K562 (cell line): ENCODE measurements around the gene GFOD1. TPM values are rescaled to one million over a fixed set of nuclear protein-coding genes. Genes with fewer than 3 reads are reported as not detected.

ENCODE experiments used
- ARID1B ChIP-seq: fragments of 450-650 bp; IDR thresholded peaks from 2 replicates; pipeline ENCODE4 v1.6.1; 2016; ENCODE audit warnings: antibody characterized with exemption, mild to moderate bottlenecking, inconsistent platforms
- CBFA2T2 ChIP-seq: fragments of 450-650 bp; conservative IDR thresholded peaks from 2 replicates; pipeline ENCODE4 v1.6.1; 2017; ENCODE audit warnings: mild to moderate bottlenecking
- CCNT2 ChIP-seq: IDR thresholded peaks from 2 replicates; pipeline ENCODE4 v1.6.1; 2011; ENCODE audit warnings: borderline replicate concordance, low read depth, mild to moderate bottlenecking, moderate library complexity, mixed read lengths, low read length; ENCODE audit not compliant: insufficient read length; ENCODE audit errors: extremely low read depth
- CTBP1 ChIP-seq: fragments of 450-650 bp; IDR thresholded peaks from 2 replicates; pipeline ENCODE4 v1.6.1; 2016; ENCODE audit warnings: borderline replicate concordance
- MEIS2 ChIP-seq: fragments of 450-650 bp; IDR thresholded peaks from 2 replicates; pipeline ENCODE4 v1.6.1; 2014; ENCODE audit warnings: mild to moderate bottlenecking; ENCODE audit not compliant: partially characterized antibody
- NR2C1 ChIP-seq, 2 experiments: fragments of 450-650 bp; IDR thresholded peaks; 2 replicates each; pipeline ENCODE4 v1.6.1; 2017; ENCODE audit warnings: mild to moderate bottlenecking in 2 of 2, antibody characterized with exemption in 1 of 2, inconsistent platforms in 1 of 2, missing compliant biosample characterization in 1 of 2, missing genetic modification characterization in 1 of 2
- PKNOX1 ChIP-seq: fragments of 450-650 bp; IDR thresholded peaks from 2 replicates; pipeline ENCODE4 v1.6.1; 2016
- SETDB1 ChIP-seq: IDR thresholded peaks from one replicate; pipeline ENCODE4 v1.6.1; 2012; ENCODE audit warnings: low read length, control low read depth, inconsistent platforms
- SMARCA4 ChIP-seq: fragments of 450-650 bp; IDR thresholded peaks from 2 replicates; pipeline ENCODE4 v1.6.1; 2016
- TBL1XR1 ChIP-seq, 2 experiments: IDR thresholded peaks; 2 replicates each; pipeline ENCODE4 v1.6.1; 2012; ENCODE audit warnings: improper control_type of control experiment in 2 of 2, low read length in 2 of 2, mild to moderate bottlenecking in 1 of 2
- ZFP1 ChIP-seq: fragments of 450-650 bp; formaldehyde crosslinking; IDR thresholded peaks from 2 replicates; pipeline ENCODE4 v1.4.0; 2020; ENCODE audit warnings: mild to moderate bottlenecking, mixed read lengths
- ZMIZ1 ChIP-seq, 2 experiments: fragments of 150-350 bp in 1 of 2; IDR thresholded peaks; 2 replicates each; pipeline ENCODE4 v1.6.1; 2012 to 2016; ENCODE audit warnings: low read depth in 2 of 2, low read length in 2 of 2, mild to moderate bottlenecking in 1 of 2, moderate library complexity in 1 of 2
- ZNF318 ChIP-seq, 2 experiments: fragments of 450-650 bp; IDR thresholded peaks; 2 replicates each; pipeline ENCODE4 v1.6.1; 2016; ENCODE audit warnings: mild to moderate bottlenecking in 2 of 2, borderline replicate concordance in 1 of 2, low read depth in 1 of 2, moderate library complexity in 1 of 2
- ZNF586 ChIP-seq: fragments of 450-650 bp; formaldehyde crosslinking; conservative IDR thresholded peaks from 2 replicates; pipeline ENCODE4 v1.4.0; 2020; ENCODE audit warnings: mild to moderate bottlenecking, moderate library complexity
- polyA plus RNA-seq, 8 experiments: library from polyadenylated mRNA; depleted of rRNA in 4 of 8; stranded (reverse) in 5 of 8; unstranded in 3 of 8; fragments of >200 nt; fragmentation: Nextera tagmentation in 2 of 8; fragmentation: Illumina TruSeq in 1 of 8; extraction: Ambion mirVana in 2 of 8; extraction: Trizol in 1 of 8; gene quantifications; 2 replicates each; pipeline versions ENCODE4 v1.2.1 to v1.2.3, GENCODE V29; 2011 to 2014; ENCODE audit warnings: inconsistent platforms in 1 of 8, missing spikeins in 1 of 8
- total RNA-seq, 7 experiments: library from RNA; depleted of rRNA in 6 of 7; stranded (reverse); fragments of >200 nt in 6 of 7; fragmentation: Illumina TruSeq in 2 of 7; extraction: Trizol in 2 of 7; gene quantifications; 2 replicates each; pipeline versions ENCODE4 v1.2.1 to v1.2.3, GENCODE V29; 2011 to 2021; ENCODE audit warnings: low replicate concordance in 1 of 7

The GFOD1 gene
- total and polyA plus RNA-seq, 9 of the 15 experiments (the other 6 are each of a cell fraction or from before 2014, with no cell fraction given), result 3.8 to 12.0 (median 8.2) TPM

- TF ChIP-seq SETDB1 (no peak), ZFP1 (CRISPR knock-in tag) (no peak), PKNOX1 (peak; percentile 68), ZNF586 (CRISPR knock-in tag) (no peak), TBL1XR1 (IDR thresholded peaks at IDR 0.05; ENCODE audit: low read length in 2 of 2) (peak; percentile 23 to 80; a peak in 3 of 4 replicates), ZNF318 (IDR thresholded peaks at IDR 0.05; ENCODE audit: borderline replicate concordance in 1 of 2, low read depth in 1 of 2) (no peak), MEIS2 (peak; percentile 88), NR2C1 (IDR thresholded peaks at IDR 0.05) (no peak), NR2C1 (tag; IDR thresholded peaks at IDR 0.05) (0 out of 2 replicates have a peak, but pooled peaks have one; percentile 23), ZMIZ1 (IDR thresholded peaks at IDR 0.05; ENCODE audit: low read depth in 2 of 2, low read length in 2 of 2) (peak in 1 of 2 experiments; percentile 63; a peak in 1 of 4 replicates), CBFA2T2 (peak; percentile 96), SMARCA4 (peak; percentile 93), CCNT2 (no peak), CTBP1 (peak; percentile 98), ARID1B (peak; percentile 97)
These were observed 167.4 kb downstream of the GFOD1 start (continued) for GRCh38 chr6:13319891-13320564.
